Activated naive CD8-positive, alpha-beta T cell treated with anti-CD3 and anti-CD28 coated beads, Interleukin-2, amount 50 U/mL, for 24 hours (primary cell): ENCODE measurements around the gene SMPX.
A peak's percentile ranks its signal among the peaks of the same experiment; 100 is the strongest.
"Not testable (repeated sequence)": the region's sequence is repeated elsewhere in the genome, so short reads cannot be mapped to it uniquely, and the experiment has no call there.

Source experiments
- ATAC-seq: fragments of 150-1000 bp; cut with Tn5 transposase; one replicate; pipeline ENCODE4 v1.10.0; 2021
- DNase-seq: peaks from one replicate; pipeline ENCODE4 v3.0.0; 2021
- H3K27ac Mint-ChIP-seq: one replicate; pipeline ENCODE4 v1.8.0; 2021; ENCODE audit warnings: mild to moderate bottlenecking, mixed read lengths
- H3K27me3 Mint-ChIP-seq: one replicate; pipeline ENCODE4 v1.8.0; 2021; ENCODE audit warnings: mixed read lengths
- H3K36me3 Mint-ChIP-seq: one replicate; pipeline ENCODE4 v1.8.0; 2021; ENCODE audit warnings: low read depth, mixed read lengths
- H3K4me1 Mint-ChIP-seq: one replicate; pipeline ENCODE4 v1.8.0; 2021; ENCODE audit warnings: mixed read lengths
- H3K4me3 Mint-ChIP-seq: one replicate; pipeline ENCODE4 v1.8.0; 2021; ENCODE audit warnings: mild to moderate bottlenecking, moderate library complexity, mixed read lengths
- H3K9me3 Mint-ChIP-seq: one replicate; pipeline ENCODE4 v1.8.0; 2021; ENCODE audit warnings: mixed read lengths

The SMPX gene

DNA sequence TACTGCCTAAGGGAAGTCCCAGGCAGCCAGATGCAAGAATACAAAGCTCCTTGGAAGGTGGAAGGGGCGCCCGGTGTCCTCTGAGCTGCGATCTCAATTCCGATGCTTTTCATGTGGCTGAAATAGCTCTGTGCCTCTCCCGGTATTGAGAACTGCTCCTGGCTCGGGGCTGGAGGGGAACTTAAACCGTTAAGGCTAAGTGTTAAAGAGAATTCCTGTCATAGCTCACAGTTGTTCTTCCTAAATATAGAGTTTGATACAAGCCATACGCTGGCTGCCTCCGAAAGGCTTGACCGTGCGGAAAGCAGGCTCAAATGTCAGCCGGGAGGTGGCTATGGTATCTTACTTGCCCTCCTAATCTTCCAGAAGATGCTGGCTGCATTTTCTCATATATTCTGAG, at the start of gene SMPX:
TSS of gene SMPX (minus strand) at position 157 of the 400 bp plus-strand sequence. CDS start 3,826 bp downstream, outside the sequence.
- Mint-ChIP-seq H3K9me3 (no peaks in the 10 kb centered on the region), H3K4me1 (no peaks in the 10 kb centered on the region), H3K27me3 (no peaks in the 10 kb centered on the region), H3K4me3 (no peak within 1 kb of the TSS), H3K36me3 (no peaks in the 10 kb centered on the region), H3K27ac (no peak within 1 kb of the TSS)
- no peak for DNase-seq
- no peak for ATAC-seq

DNA sequence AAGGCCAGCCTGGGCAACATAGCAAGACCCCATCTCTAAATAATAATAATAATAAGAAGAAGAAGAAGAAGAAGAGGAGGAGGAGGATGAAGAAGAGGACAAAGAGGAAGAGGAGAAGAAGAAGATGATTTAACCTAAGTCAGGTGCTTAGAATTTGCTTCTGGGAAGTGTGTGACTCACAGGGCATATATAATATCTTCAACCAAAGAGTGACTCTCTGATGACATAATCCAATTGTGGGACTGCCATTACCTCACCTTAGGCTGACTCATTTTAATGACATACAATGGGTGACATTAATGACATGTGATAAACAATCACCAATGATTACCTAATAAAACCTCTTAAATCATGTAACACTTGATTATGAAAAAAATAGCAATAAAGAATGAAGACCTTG, 48.8 kb upstream of the SMPX start:
- ATAC-seq (no peak), DNase-seq (no peak)
- H3K27ac Mint-ChIP-seq, result no peak overlapping the region
- no peaks in the 10 kb centered on the region for H3K36me3 Mint-ChIP-seq
- H3K27me3 Mint-ChIP-seq, result no peaks in the 10 kb centered on the region
- no peak overlapping the region for H3K4me3 Mint-ChIP-seq
- no peaks in the 10 kb centered on the region for H3K4me1 Mint-ChIP-seq
- no peaks in the 10 kb centered on the region for H3K9me3 Mint-ChIP-seq

DNA sequence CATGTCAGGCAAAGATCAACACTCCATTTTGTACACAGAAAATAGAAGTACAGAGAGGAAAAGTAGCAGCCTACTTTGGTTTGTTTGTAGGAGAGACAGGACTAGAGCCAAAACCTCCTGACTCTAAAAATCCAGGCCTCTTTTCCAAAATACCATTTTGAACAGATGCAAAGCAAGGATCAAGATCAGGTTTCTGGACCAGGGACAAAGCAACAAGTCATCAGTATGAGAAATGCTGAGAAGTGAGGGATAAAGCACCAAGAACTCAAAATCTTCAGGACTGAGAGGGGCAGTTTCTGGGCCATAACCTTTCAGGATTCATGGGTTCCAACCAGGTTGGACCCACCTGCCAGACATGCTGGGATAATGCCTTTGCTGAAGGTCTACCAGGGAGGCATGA, 44.9 kb upstream of the SMPX start:
- Mint-ChIP-seq H3K9me3 (no peaks in the 10 kb centered on the region), H3K4me1 (no peaks in the 10 kb centered on the region), H3K4me3 (no peak overlapping the region), H3K27me3 (no peaks in the 10 kb centered on the region), H3K27ac (no peak overlapping the region), H3K36me3 (no peaks in the 10 kb centered on the region)
- no peak for ATAC-seq
- no peak for DNase-seq

DNA sequence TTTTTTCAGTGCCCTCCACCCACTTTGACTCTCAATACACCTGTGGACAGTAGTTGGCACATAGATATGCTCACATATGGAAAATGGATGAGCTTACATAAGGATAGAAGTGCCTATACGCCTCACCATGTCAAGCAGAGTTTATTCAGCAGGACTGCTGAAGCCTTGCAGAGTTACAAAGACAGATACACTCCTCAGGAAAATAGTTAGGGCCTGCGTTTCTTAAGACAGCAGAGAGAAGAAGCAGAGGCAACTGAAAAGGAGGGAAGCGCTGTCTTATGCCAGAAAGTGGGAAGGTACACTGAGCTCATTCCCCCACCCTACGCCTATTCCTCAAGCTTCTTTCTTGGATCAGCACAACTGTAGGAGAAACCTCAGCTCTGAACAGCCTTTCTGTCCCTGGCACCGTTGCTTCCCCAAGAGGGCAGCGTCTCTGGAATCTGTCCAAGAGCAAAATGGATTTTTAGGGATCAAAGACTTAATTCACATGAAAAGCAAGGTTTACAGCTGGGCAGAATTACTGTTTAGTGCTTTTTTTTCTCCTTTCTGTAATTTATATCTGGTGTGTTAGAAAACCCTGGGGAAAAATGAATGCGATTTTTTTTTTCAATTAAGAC, 44.2 kb upstream of the SMPX start:
- H3K27me3 Mint-ChIP-seq, result no peaks in the 10 kb centered on the region
- H3K27ac Mint-ChIP-seq, result no peak overlapping the region
- no peak for ATAC-seq
- H3K4me3 Mint-ChIP-seq, result no peak overlapping the region
- H3K4me1 Mint-ChIP-seq, result no peaks in the 10 kb centered on the region
- no peaks in the 10 kb centered on the region for H3K9me3 Mint-ChIP-seq
- DNase-seq, result no peak
- no peaks in the 10 kb centered on the region for H3K36me3 Mint-ChIP-seq

DNA sequence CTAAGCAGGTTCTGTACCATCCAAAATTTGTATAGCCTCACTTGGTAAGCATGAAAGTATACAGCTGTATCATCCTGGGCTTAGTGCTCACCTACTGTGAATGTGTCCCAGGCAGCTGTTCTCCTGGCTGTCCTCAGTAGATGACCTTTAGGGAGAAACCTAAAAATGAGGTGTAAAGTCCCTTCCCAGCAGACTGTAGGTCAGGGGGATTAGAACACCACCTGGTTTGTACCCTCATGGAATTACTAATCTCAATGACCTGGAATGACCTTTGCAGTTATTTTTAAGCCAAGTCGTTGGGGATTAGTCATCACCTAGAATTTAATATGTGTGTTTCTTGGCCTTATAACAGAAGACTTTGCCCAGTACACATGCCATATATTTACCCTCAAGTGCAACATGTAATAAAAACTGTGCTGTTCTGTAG, 42.4 kb upstream of the SMPX start:
- DNase-seq, result no peak
- Mint-ChIP-seq H3K27me3 (no peaks in the 10 kb centered on the region), H3K4me3 (no peak overlapping the region), H3K9me3 (no peaks in the 10 kb centered on the region), H3K4me1 (no peaks in the 10 kb centered on the region), H3K36me3 (no peaks in the 10 kb centered on the region), H3K27ac (no peak overlapping the region)
- peak; percentile 66 for ATAC-seq

DNA sequence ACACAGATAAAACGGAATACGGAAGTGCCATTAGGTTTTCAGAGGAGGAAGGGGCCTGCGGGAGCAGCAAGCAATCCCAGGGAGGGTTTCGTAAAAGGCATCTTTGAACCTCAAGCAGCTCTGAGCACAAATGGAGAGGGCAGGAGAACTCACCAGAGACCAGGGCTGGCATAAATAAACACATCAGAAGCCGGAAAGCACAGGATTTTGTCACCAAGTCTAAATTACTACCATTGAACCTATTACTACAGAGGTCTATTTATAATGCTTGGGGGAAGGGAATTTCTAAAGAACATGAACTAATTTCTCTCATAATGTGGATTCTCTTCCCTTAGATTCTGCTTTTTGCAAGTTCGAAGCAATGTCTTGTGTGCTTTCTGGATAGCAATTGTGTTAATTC, 41.9 kb upstream of the SMPX start:
- no peaks in the 10 kb centered on the region for H3K27me3 Mint-ChIP-seq
- ATAC-seq (no peak), DNase-seq (no peak)
- no peaks in the 10 kb centered on the region for H3K9me3 Mint-ChIP-seq
- H3K36me3 Mint-ChIP-seq, result no peaks in the 10 kb centered on the region
- H3K4me1 Mint-ChIP-seq, result no peaks in the 10 kb centered on the region
- H3K27ac Mint-ChIP-seq, result no peak overlapping the region
- H3K4me3 Mint-ChIP-seq, result no peak overlapping the region

DNA sequence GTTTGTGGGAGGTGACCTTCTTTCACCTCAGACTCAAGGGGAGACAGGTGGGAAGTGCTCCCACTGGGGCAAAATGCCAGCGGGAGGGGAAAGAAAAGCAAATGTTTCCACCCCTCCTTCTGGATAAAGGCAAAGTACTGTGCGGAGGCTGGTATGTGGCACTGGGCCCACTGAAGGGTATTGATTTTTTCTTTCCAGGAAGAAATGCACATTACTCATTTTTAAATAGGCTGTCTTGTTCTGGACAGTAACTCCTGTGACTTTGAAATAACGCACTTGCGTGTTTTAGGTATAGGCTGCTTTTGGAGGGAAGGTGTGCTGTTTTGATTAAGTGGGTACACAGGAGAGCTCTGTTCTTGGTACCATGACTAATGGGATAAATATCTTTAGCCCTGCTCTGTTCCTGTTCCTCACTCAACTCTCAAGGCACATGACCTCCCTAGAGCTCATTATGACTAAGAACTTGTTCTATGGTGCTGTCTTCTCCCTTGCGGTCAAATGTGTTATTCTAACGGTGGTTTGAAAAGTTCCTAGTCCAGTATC, 40.8 kb upstream of the SMPX start:
- H3K36me3 Mint-ChIP-seq, result no peaks in the 10 kb centered on the region
- ATAC-seq (no peak), DNase-seq (no peak)
- H3K9me3 Mint-ChIP-seq, result no peaks in the 10 kb centered on the region
- H3K27ac Mint-ChIP-seq, result no peak overlapping the region
- no peaks in the 10 kb centered on the region for H3K27me3 Mint-ChIP-seq
- H3K4me1 Mint-ChIP-seq, result no peaks in the 10 kb centered on the region
- H3K4me3 Mint-ChIP-seq, result no peak overlapping the region

DNA sequence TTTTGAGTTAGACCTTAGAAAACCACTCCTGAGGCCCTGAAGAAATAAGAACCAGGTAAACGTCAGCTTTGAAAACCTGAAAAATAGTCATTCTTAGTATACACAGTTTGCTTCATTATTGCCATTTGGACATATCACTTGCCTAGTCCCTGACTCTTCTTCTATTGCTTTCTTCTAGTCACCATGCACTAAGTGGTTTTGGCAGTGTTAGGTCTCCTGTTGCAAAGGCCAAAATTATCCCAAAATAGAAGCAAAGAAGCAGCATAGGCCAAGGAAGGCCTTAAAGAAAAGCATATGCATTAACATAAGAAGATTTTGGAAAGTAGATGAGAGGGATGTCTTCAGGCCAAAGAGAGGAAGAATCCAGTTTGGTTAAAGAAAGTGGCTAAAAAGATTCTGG, 24.1 kb upstream of the SMPX start:
- ATAC-seq, result no peak
- Mint-ChIP-seq H3K27me3 (no peaks in the 10 kb centered on the region), H3K36me3 (no peaks in the 10 kb centered on the region), H3K27ac (no peak overlapping the region), H3K4me1 (no peaks in the 10 kb centered on the region), H3K9me3 (no peaks in the 10 kb centered on the region), H3K4me3 (no peak overlapping the region)
- DNase-seq, result no peak

DNA sequence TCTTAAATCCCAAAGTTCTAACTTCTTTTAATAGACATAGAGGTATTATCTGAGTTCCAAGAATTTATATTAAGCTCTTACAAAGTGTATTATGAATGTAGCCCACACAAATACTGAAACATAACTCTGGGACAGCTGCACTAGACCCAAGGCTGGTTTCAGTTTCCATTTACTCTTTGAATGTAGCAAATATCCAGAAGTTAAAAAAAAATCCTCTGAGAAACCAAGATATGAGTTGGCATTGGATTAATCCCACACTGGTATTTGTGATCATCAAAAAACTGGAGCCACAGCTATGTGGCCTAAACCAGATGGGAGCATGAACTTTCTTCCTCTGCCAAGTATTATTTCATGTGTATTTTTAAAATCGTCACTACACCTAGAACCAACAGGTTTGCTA, 23.6 kb upstream of the SMPX start:
- DNase-seq, result no peak

DNA sequence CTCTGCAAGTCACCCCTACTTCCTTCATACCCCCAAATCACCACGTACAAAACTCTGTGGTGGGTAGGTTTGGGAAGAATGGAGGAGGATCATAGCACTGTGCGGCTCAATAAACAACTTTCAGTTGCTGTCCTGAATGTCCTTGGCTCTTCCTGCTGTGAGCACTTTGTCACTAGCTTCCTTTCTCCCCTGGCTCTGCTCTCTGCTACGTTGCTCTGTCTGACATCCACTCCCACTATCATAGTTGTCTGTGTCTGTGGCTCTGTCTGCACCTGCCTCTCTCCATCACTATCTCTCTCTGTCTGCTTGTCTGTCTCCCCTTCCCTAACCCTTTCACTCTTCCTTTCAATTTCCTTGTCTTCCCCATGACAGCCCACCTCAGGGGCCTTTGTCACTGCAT, 21.2 kb upstream of the SMPX start:
- Mint-ChIP-seq H3K4me3 (no peak overlapping the region), H3K27ac (no peak overlapping the region), H3K36me3 (no peaks in the 10 kb centered on the region), H3K9me3 (no peaks in the 10 kb centered on the region), H3K4me1 (peaks cover 3% of the 10 kb centered on the region), H3K27me3 (no peaks in the 10 kb centered on the region)
- DNase-seq (no peak), ATAC-seq (no peak)

More for the DNA sequence above, 23.6 kb upstream of the SMPX start:
- Mint-ChIP-seq H3K27ac (no peak overlapping the region), H3K27me3 (no peaks in the 10 kb centered on the region), H3K4me1 (no peaks in the 10 kb centered on the region), H3K36me3 (no peaks in the 10 kb centered on the region), H3K9me3 (no peaks in the 10 kb centered on the region), H3K4me3 (no peak overlapping the region)
- no peak for ATAC-seq

DNA sequence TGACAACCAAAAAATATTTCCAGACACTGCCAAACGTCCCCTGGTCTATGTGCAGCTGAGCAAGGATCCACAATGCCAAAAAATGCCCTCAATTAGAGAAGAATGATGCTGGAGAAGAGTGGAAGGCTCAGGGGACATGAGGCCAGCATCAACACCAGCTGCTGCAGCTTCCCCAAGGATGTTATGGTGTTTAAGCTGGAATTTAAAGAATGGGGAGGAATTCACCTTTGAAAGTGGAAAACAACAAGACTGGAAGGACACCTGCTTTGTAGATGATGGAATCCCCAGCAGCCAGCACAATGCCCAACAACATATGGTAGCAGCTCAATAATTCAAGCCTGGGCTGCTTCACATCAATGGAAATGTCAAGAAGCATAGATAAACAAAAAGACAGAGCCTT, 20.3 kb upstream of the SMPX start:
- peaks cover 7% of the 10 kb centered on the region for H3K4me1 Mint-ChIP-seq
- H3K9me3 Mint-ChIP-seq, result no peaks in the 10 kb centered on the region
- no peaks in the 10 kb centered on the region for H3K36me3 Mint-ChIP-seq
- no peak for ATAC-seq
- no peak for DNase-seq
- H3K27me3 Mint-ChIP-seq, result no peaks in the 10 kb centered on the region
- H3K27ac Mint-ChIP-seq, result no peak overlapping the region
- H3K4me3 Mint-ChIP-seq, result no peak overlapping the region

DNA sequence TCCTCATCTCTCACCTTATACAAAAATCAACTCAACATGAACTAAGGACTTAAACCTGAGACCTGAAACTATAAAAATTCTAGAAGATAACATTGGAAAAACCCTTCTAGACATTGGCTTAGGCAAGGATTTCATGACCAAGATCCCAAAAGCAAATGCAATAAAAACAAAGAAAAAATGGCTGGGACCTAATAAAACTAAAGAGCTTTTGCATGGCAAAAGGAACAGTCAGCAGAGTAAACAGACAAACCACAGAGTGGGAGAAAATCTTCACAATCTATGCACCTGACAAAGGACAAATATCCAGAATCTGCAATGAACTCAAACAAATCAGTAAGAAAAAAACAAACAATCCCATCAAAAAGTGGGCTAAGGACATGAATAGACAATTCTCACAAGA, 17.2 kb upstream of the SMPX start:
- H3K36me3 Mint-ChIP-seq, H3K27ac Mint-ChIP-seq, DNase-seq, H3K9me3 Mint-ChIP-seq, ATAC-seq, H3K27me3 Mint-ChIP-seq, H3K4me3 Mint-ChIP-seq: not testable (repeated sequence)
- peaks cover 20% of the 10 kb centered on the region for H3K4me1 Mint-ChIP-seq

DNA sequence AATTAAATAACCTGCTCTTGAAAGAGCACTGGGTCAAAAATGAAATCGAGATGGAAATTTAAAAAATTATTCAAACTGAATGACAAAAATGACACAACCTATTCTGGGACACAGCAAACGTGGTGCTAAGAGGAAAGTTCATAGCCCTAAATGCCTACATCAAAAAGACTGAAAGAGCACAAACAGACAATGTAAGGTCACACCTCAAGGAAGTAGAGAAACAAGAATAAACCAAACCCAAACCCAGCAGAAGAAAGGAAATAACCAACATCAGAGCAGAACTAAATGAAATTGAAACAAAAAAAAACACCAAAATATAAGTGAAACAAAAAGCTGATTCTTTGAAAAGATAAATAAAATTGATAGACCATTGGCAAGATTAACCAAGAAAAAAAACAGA, 15.1 kb upstream of the SMPX start:
- not testable (repeated sequence) for ATAC-seq, H3K36me3 Mint-ChIP-seq, H3K9me3 Mint-ChIP-seq, H3K27me3 Mint-ChIP-seq, H3K4me3 Mint-ChIP-seq, DNase-seq
- Mint-ChIP-seq H3K4me1 (peaks cover 20% of the 10 kb centered on the region), H3K27ac (peak overlapping the region; percentile 5)

DNA sequence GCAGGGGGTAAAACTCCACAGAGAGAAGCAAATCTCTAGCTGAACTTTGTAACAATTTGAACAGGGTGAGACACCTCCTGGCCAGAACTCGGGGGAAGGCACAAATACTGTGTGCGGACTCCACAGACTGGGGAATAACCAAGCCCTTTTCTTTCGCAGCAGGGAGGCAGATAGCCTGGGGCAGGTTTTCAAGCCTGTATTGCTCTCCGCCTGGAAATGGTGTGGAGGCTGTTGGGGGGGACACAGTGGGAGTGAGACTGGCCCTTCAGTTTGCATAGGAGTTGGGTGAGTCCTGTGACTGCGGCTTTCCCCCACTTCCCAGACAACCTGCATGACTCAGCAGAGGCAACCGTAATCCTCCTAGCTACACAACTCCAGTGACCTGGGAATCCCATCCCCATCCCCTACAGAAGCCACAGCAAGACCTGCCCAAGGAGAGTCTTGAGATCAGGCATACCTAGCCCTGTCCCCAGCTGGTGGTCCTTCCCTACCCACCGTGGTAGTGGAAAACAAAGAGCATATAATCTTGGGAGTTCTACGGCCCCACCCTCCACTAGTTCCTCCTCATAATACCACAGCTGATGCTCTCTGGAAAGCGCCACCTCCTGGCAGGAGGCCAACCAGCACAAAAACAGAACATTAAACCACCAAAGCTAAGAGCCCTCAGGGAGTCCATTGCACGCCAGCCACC, 12.9 kb upstream of the SMPX start:
- no peak overlapping the region for H3K27ac Mint-ChIP-seq
- ATAC-seq (no peak), DNase-seq (peak; percentile 1)
- peaks cover 20% of the 10 kb centered on the region for H3K4me1 Mint-ChIP-seq
- no peaks in the 10 kb centered on the region for H3K9me3 Mint-ChIP-seq
- no peaks in the 10 kb centered on the region for H3K36me3 Mint-ChIP-seq
- H3K27me3 Mint-ChIP-seq, result no peaks in the 10 kb centered on the region
- H3K4me3 Mint-ChIP-seq, result no peak overlapping the region

DNA sequence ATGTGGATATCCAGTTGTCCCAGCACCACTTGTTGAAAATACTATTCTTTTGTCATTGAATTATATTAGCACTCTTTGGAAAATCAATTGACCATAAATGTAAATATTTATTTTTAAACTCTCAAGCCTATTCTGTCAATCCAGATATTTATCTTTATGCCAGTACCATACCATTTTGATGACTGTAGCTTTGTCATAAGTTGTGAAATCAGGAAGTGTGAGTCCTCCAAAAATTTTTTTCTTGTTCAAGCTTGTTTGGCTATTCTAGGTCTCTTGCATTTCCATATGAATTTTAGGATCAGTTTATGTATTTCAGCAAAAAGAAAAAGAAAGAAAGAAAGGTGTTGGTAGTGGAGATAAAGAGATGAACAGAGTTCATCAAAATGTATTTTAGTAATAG, 8.2 kb upstream of the SMPX start:
- Mint-ChIP-seq H3K27ac (no peak overlapping the region), H3K27me3 (no peaks in the 10 kb centered on the region), H3K36me3 (no peaks in the 10 kb centered on the region), H3K4me3 (no peak overlapping the region), H3K9me3 (no peaks in the 10 kb centered on the region), H3K4me1 (no peaks in the 10 kb centered on the region)
- ATAC-seq, result no peak
- DNase-seq, result no peak
